ENCODE measurements around the gene OR5M11. TPM values are rescaled to one million over a fixed set of nuclear protein-coding genes. Genes with fewer than 3 reads are reported as not detected.

The OR5M11 gene
- total RNA-seq, 2 experiments from 2014 or later = not detected

Other genes with a start within 250 kb of the OR5M11 start
- gene OR8K3, start 228.1 kb downstream of the OR5M11 start, total RNA-seq = not detected
- not detected for gene OR8K1, start 197.2 kb downstream of the OR5M11 start, total RNA-seq
- not detected for gene OR8J1, start 189.0 kb downstream of the OR5M11 start, total RNA-seq
- gene OR8U1, start 167.6 kb downstream of the OR5M11 start, total RNA-seq = not detected
- gene OR5AL1, start 130.6 kb downstream of the OR5M11 start, total RNA-seq = not detected
- gene OR5M3, start 69.9 kb downstream of the OR5M11 start, total RNA-seq = not detected
- gene OR5M8, start 51.9 kb downstream of the OR5M11 start, total RNA-seq = not detected
- gene OR5M10, start 34.5 kb upstream of the OR5M11 start, total RNA-seq = not detected
- gene OR5M1, start 71.6 kb upstream of the OR5M11 start, total RNA-seq = not detected
- not detected for gene OR5AP2, start 99.2 kb upstream of the OR5M11 start, total RNA-seq
- gene OR5AR1, start 120.4 kb upstream of the OR5M11 start, total RNA-seq = not detected
- not detected for gene OR9G1, start 155.8 kb upstream of the OR5M11 start, total RNA-seq
- not detected for gene OR9G4, start 205.4 kb upstream of the OR5M11 start, total RNA-seq

Measured in activated CD8-positive, alpha-beta memory T cell treated with anti-CD3 and anti-CD28 coated beads, Interleukin-2, amount 10 ng/mL, durations not matched to agents 7 days and 5 days (primary cell).